RWPE1 (cell line): ENCODE results near the gene TMEM147.
A peak's percentile ranks its signal among the peaks of the same experiment; 100 is the strongest.
"Not testable (repeated sequence)": the region's sequence is repeated elsewhere in the genome, so short reads cannot be mapped to it uniquely, and the experiment has no call there.

Experiments
- CTCF ChIA-PET: fragments of 350-600 bp; sonication (Branson Sonifier 250); formaldehyde crosslinking; extraction: SDS; loops from one replicate; lab custom pipeline; 2021; lab: Yijun Ruan, JAX
- POLR2A ChIA-PET: fragments of 400-600 bp; formaldehyde crosslinking; extraction: SDS; loops from one replicate; lab custom pipeline; 2020; ENCODE audit warnings: antibody characterized with exemption; ENCODE audit not compliant: low non-redundant PET; lab: Yijun Ruan, JAX
- DNase-seq: peaks from one replicate; pipeline ENCODE4 v3.0.0; 2012; ENCODE audit warnings: low spot score
- H3K27ac ChIP-seq: fragments of 450-650 bp; 2 replicates; pipeline ENCODE4 v1.5.1; 2017
- CTCF ChIP-seq: fragments of 450-650 bp; conservative IDR thresholded peaks from 2 replicates; pipeline ENCODE4 v1.5.1; 2017; ENCODE audit warnings: low read depth, mild to moderate bottlenecking

Gene TMEM147

GRCh38 chr19:35592226-35592625 lies 46.8 kb downstream of the TMEM147 start:
- DNase-seq, result no peak
- ChIA-PET CTCF (interaction anchor here (0.6 to 1.1 kb wide), 3 partner anchors 43 to 104 kb away, joined by 3 to 5 read pairs (median 4); no protein-coding TSS in a partner anchor), POLR2A (no interaction called here)
- H3K27ac ChIP-seq, result no peak overlapping the region
- TF ChIP-seq CTCF, result no peak

- H3K27ac ChIP-seq, DNase-seq, POLR2A ChIA-PET: not testable (repeated sequence)
- CTCF ChIA-PET, result interaction anchor here (0.6 kb wide), 1 partner anchor 36 kb away, joined by 3 read pairs; no protein-coding TSS in a partner anchor
Observed at GRCh38 chr19:35595026-35595425, 49.6 kb downstream of the TMEM147 start.

GRCh38 chr19:35595928-35596327 lies 50.5 kb downstream of the TMEM147 start:
- no peak for TF ChIP-seq CTCF
- no peak overlapping the region for H3K27ac ChIP-seq
- DNase-seq, result no peak
- ChIA-PET CTCF (no interaction called here), POLR2A (no interaction called here)

GRCh38 chr19:35596366-35596999 lies 51.1 kb downstream of the TMEM147 start:
- H3K27ac ChIP-seq, result no peak overlapping the region
- ChIA-PET CTCF (no interaction called here), POLR2A (no interaction called here)
- TF ChIP-seq CTCF, result no peak
- peak; percentile 39 for DNase-seq
